DOHH2 (cell line): Measurements from ENCODE around the gene LCE3D.

Experiments used
- H3F3A ChIP-seq: fragments of 200-600 bp; sonication (generic), shearing (Covaris generic); 2 replicates; pipeline ENCODE4 v1.6.0; 2016; ENCODE audit warnings: antibody characterized with exemption, mild to moderate bottlenecking; ENCODE audit not compliant: control insufficient read depth, insufficient read depth
- H3K27ac ChIP-seq: fragments of 200-600 bp; sonication (generic); 2 replicates; pipeline ENCODE4 v1.5.1; 2014; ENCODE audit warnings: low read depth, mild to moderate bottlenecking, low read length, moderate library complexity
- H3K27me3 ChIP-seq: fragments of 200-600 bp; sonication (generic); 2 replicates; pipeline ENCODE4 v1.6.1; 2014; ENCODE audit warnings: mild to moderate bottlenecking, low read length, mixed read lengths; ENCODE audit not compliant: control insufficient read depth
- H3K36me3 ChIP-seq: fragments of 200-600 bp; sonication (generic); 2 replicates; pipeline ENCODE4 v1.6.1; 2014; ENCODE audit warnings: mild to moderate bottlenecking, low read length, moderate library complexity, mixed read lengths; ENCODE audit not compliant: control insufficient read depth
- H3K4me1 ChIP-seq: fragments of 200-600 bp; sonication (generic); 2 replicates; pipeline ENCODE4 v1.6.1; 2014; ENCODE audit warnings: mild to moderate bottlenecking, low read length, mixed read lengths; ENCODE audit not compliant: control insufficient read depth
- H3K4me2 ChIP-seq: fragments of 200-600 bp; sonication (generic); 2 replicates; pipeline ENCODE4 v1.6.0; 2014; ENCODE audit warnings: mild to moderate bottlenecking, low read length, moderate library complexity
- H3K4me3 ChIP-seq: fragments of 200-600 bp; sonication (generic); 2 replicates; pipeline ENCODE4 v1.5.1; 2014; ENCODE audit warnings: mild to moderate bottlenecking, low read length, mixed read lengths
- H3K79me2 ChIP-seq: fragments of 200-600 bp; sonication (generic); 2 replicates; pipeline ENCODE4 v1.6.1; 2014; ENCODE audit warnings: mild to moderate bottlenecking, low read length, mixed read lengths; ENCODE audit not compliant: control insufficient read depth
- H3K9me2 ChIP-seq: fragments of 200-600 bp; sonication (generic); replicated peaks from 2 replicates; pipeline ENCODE4 v1.6.1; 2014; ENCODE audit warnings: mild to moderate bottlenecking, low read length, mixed read lengths; ENCODE audit not compliant: control insufficient read depth
- H3K9me3 ChIP-seq: fragments of 200-600 bp; sonication (generic); 2 replicates; pipeline ENCODE4 v1.6.1; 2014; ENCODE audit warnings: antibody characterized with exemption, low read length, mixed read lengths; ENCODE audit not compliant: control insufficient read depth, insufficient read depth
- H4K20me1 ChIP-seq: fragments of 200-600 bp; sonication (generic); 2 replicates; pipeline ENCODE4 v1.6.0; 2014; ENCODE audit warnings: low read depth, mild to moderate bottlenecking, antibody characterized with exemption, low read length, moderate library complexity; ENCODE audit not compliant: control insufficient read depth, insufficient read depth
- EZH2phosphoT487 ChIP-seq: fragments of 200-600 bp; sonication (generic); IDR thresholded peaks from 2 replicates; pipeline ENCODE4 v1.6.1; 2017; ENCODE audit warnings: borderline replicate concordance, mild to moderate bottlenecking, antibody characterized with exemption, low read length, moderate library complexity, mixed read lengths
- TF ChIP-seq, protein P1 (sequence below): fragments of 200-600 bp; sonication (generic); IDR thresholded peaks from one replicate; pipeline ENCODE4 v1.5.1; 2014; ENCODE audit warnings: antibody characterized with exemption, mild to moderate bottlenecking, low read depth, low read length; ENCODE audit not compliant: poor library complexity, severe bottlenecking

Gene LCE3D

DNA sequence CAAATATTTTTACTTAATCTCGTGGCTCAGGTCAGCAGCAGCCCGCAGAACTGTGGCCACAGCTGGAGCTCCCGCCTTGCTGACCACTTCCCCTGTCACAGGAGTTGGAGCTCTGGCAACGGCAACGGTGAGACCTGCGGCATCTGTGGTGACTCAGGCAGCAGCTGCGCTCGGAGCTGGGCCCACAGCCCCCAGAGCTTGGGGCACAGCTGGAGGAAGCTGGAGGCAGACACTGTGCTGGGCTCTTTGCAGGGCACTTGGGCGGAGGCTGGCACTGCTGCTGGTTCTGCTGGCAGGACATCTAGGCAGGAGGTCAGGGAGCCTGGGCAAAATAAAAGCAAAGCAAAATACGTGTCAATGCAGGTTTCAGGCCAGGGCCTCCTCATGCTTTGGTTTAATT, 42.5 kb upstream of the LCE3D start, which contains the start of gene LCE3A:
LCE3A (minus strand) TSS at position 301 of the 400 bp plus-strand sequence; CDS start at position 301, 0 bp downstream.
- Histone ChIP-seq H3K9me2 (no peaks in the 10 kb centered on the region), H3K4me2 (no peak within 1 kb of the TSS), H3K4me1 (no peaks in the 10 kb centered on the region), H3K27ac (no peak within 1 kb of the TSS), H3K9me3 (peaks cover 17% of the 10 kb centered on the region), H3K4me3 (no peak within 1 kb of the TSS), H3K27me3 (no peaks in the 10 kb centered on the region), H3K36me3 (no peaks in the 10 kb centered on the region), H3F3A (no peaks in the 10 kb centered on the region), H4K20me1 (no peaks in the 10 kb centered on the region), H3K79me2 (no peaks in the 10 kb centered on the region)
- no peak for TF ChIP-seq EZH2phosphoT487

DNA sequence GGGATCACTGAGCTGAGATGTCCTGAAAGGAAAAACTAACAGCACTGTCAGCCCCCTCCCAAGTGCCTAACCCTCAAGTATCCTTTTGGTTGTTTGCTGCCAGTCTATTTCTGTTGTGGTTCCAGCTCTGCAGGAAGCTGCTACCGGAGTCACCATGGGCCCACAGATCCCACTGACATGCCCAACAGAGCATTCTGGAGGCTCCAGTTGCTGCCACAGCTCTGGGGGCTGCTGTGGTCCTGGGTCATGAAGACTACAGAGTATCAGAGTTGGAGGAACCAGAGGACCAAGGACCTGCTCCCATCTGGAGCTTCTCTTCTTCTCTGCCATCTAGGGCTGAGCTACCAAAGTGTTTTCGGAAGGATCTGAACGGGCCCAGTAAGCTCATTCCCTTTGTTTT, 41.7 kb upstream of the LCE3D start:
- Histone ChIP-seq H3K9me3 (peaks cover 17% of the 10 kb centered on the region), H4K20me1 (no peaks in the 10 kb centered on the region), H3K27me3 (no peaks in the 10 kb centered on the region), H3K27ac (no peak overlapping the region), H3K4me1 (no peaks in the 10 kb centered on the region), H3F3A (no peaks in the 10 kb centered on the region), H3K79me2 (no peaks in the 10 kb centered on the region), H3K4me3 (no peak overlapping the region), H3K36me3 (no peaks in the 10 kb centered on the region), H3K9me2 (no peaks in the 10 kb centered on the region), H3K4me2 (no peak overlapping the region)
- TF ChIP-seq, protein P1, sequence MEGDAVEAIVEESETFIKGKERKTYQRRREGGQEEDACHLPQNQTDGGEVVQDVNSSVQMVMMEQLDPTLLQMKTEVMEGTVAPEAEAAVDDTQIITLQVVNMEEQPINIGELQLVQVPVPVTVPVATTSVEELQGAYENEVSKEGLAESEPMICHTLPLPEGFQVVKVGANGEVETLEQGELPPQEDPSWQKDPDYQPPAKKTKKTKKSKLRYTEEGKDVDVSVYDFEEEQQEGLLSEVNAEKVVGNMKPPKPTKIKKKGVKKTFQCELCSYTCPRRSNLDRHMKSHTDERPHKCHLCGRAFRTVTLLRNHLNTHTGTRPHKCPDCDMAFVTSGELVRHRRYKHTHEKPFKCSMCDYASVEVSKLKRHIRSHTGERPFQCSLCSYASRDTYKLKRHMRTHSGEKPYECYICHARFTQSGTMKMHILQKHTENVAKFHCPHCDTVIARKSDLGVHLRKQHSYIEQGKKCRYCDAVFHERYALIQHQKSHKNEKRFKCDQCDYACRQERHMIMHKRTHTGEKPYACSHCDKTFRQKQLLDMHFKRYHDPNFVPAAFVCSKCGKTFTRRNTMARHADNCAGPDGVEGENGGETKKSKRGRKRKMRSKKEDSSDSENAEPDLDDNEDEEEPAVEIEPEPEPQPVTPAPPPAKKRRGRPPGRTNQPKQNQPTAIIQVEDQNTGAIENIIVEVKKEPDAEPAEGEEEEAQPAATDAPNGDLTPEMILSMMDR: no peak
- TF ChIP-seq EZH2phosphoT487: no peak

DNA sequence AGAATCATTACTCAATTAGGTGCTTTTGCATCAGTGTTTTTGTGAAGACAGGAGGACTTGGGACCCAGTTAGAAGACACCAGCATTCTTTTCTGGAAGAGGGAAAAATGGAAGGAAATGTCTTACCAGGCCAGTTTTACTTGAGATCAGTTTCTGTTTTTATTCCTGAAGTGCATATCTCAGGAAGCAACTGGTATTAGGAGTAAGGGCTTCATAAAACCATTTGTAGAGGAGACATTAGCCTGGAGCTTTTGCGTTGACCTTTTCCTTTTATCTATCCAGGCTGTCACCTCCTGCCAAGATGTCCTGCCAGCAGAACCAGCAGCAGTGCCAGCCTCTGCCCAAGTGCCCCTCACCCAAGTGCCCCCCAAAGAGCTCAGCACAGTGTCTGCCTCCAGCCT, 33.2 kb upstream of the LCE3D start, which contains the start of gene LCE3B:
LCE3B (plus strand) TSS at position 301 of the 400 bp plus-strand sequence; CDS start at position 301, 0 bp downstream.
- Histone ChIP-seq H3K36me3 (no peaks in the 10 kb centered on the region), H3F3A (no peaks in the 10 kb centered on the region), H3K27ac (no peak within 1 kb of the TSS), H3K4me3 (no peak within 1 kb of the TSS), H4K20me1 (no peaks in the 10 kb centered on the region), H3K27me3 (no peaks in the 10 kb centered on the region), H3K9me3 (peaks cover 3% of the 10 kb centered on the region), H3K9me2 (no peaks in the 10 kb centered on the region), H3K4me1 (no peaks in the 10 kb centered on the region), H3K4me2 (no peak within 1 kb of the TSS), H3K79me2 (no peaks in the 10 kb centered on the region)
- no peak for TF ChIP-seq EZH2phosphoT487
- TF ChIP-seq, protein P1: no peak

DNA sequence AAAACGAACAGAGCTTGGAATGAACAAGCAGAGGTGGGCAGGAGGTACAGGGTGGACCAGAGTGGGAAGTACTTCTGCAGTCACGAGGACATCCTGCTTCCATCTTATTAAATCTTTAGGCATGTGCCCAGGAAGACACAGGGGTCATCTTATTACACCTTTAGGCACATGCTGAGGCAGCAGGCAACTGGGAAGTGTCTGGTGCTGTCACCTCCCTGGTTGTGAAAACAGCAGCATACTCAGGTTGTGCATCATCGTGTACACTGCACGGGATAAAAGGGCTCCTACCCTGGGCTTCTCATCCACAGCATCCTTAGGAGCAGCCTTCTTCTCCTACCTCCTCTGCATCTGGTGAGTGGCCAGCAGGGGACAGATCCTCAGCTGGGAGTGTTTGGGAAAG, 19.6 kb upstream of the LCE3D start, which contains the start of gene LCE3C:
LCE3C (plus strand) TSS at position 301 of the 400 bp plus-strand sequence. CDS start 498 bp downstream, outside the sequence.
- H3F3A ChIP-seq: no peaks in the 10 kb centered on the region
- no peak within 1 kb of the TSS for H3K27ac ChIP-seq
- H4K20me1 ChIP-seq: no peaks in the 10 kb centered on the region
- H3K9me3 ChIP-seq: no peaks in the 10 kb centered on the region
- H3K4me2 ChIP-seq: no peak within 1 kb of the TSS
- H3K9me2 ChIP-seq: no peaks in the 10 kb centered on the region
- H3K4me1 ChIP-seq: no peaks in the 10 kb centered on the region
- no peaks in the 10 kb centered on the region for H3K36me3 ChIP-seq
- no peaks in the 10 kb centered on the region for H3K27me3 ChIP-seq
- no peak within 1 kb of the TSS for H3K4me3 ChIP-seq
- TF ChIP-seq EZH2phosphoT487: no peak
- TF ChIP-seq, protein P1: no peak
- H3K79me2 ChIP-seq: no peaks in the 10 kb centered on the region
